H1 (cell line): ENCODE data around the gene CMC1. TPM values are rescaled to one million over a fixed set of nuclear protein-coding genes. Genes with fewer than 3 reads are reported as not detected.

Experiments used
- CTCF ChIA-PET: fragments of 300-600 bp; sonication (Branson Sonifier 250); formaldehyde crosslinking; loops from one replicate; lab custom pipeline; 2021; ENCODE audit not compliant: partially characterized antibody; lab: Charles Lee
- POLR2A ChIA-PET: fragments of 300-600 bp; sonication (Branson Sonifier 250); formaldehyde crosslinking; loops from one replicate; lab custom pipeline; 2021; ENCODE audit warnings: inconsistent platforms; ENCODE audit not compliant: partially characterized antibody; lab: Charles Lee
- DNase-seq, 2 experiments: peaks; one replicate each; pipeline versions ENCODE4 v3.0.0 to v3.0.0-alpha.2; 2010 to 2022; ENCODE audit warnings: low spot score in 2 of 2, low read depth in 1 of 2, mixed read lengths in 1 of 2
- FAIRE-seq: peaks from 2 replicates; lab custom pipeline; 2011; peaks lifted over from hg19 to GRCh38; lab: Jason Lieb, UNC
- H2AFZ ChIP-seq: 2 replicates; pipeline ENCODE4 v1.8.1; 2012; ENCODE audit warnings: low read length, inconsistent platforms
- H2AK5ac ChIP-seq: 2 replicates; pipeline ENCODE4 v1.6.1; 2013; ENCODE audit warnings: low read depth, low read length
- H2BK120ac ChIP-seq: replicated peaks from 2 replicates; pipeline ENCODE3; 2013; ENCODE audit warnings: low read depth, low read length, inconsistent platforms
- H2BK12ac ChIP-seq: 2 replicates; pipeline ENCODE4 v1.6.1; 2013; ENCODE audit warnings: low read depth, low read length
- H2BK15ac ChIP-seq: 2 replicates; pipeline ENCODE4 v1.6.1; 2013; ENCODE audit warnings: low read length
- H2BK20ac ChIP-seq: 2 replicates; pipeline ENCODE4 v1.6.1; 2013; ENCODE audit warnings: low read length
- H2BK5ac ChIP-seq: 2 replicates; pipeline ENCODE4 v1.6.1; 2013; ENCODE audit warnings: low read depth, low read length
- H3K14ac ChIP-seq: 2 replicates; pipeline ENCODE4 v1.6.1; 2013; ENCODE audit warnings: inconsistent platforms; ENCODE audit not compliant: insufficient read length
- H3K18ac ChIP-seq: 2 replicates; pipeline ENCODE4 v1.6.1; 2013; ENCODE audit warnings: low read length; ENCODE audit errors: extremely low read depth
- H3K23ac ChIP-seq: 2 replicates; pipeline ENCODE4 v1.6.1; 2013; ENCODE audit warnings: inconsistent platforms; ENCODE audit not compliant: insufficient read length
- H3K23me2 ChIP-seq: 2 replicates; pipeline ENCODE4 v1.6.1; 2013; ENCODE audit warnings: low read depth, low read length
- H3K27ac ChIP-seq: 2 replicates; pipeline ENCODE4 v1.6.1; 2011; ENCODE audit warnings: low read depth, low read length, inconsistent platforms
- H3K27me3 ChIP-seq, 4 experiments: replicated peaks in 1 of 4; 1 replicate in 1 of 4; 2 replicates in 3 of 4; pipeline versions ENCODE4 v1.6.1 to v1.8.1; 2011 to 2013; ENCODE audit warnings: low read length in 3 of 4, mild to moderate bottlenecking in 3 of 4, inconsistent platforms in 2 of 4, mixed read lengths in 2 of 4, moderate library complexity in 1 of 4; ENCODE audit not compliant: control insufficient read depth in 3 of 4, insufficient read depth in 3 of 4; ENCODE audit errors: extremely low read depth in 1 of 4
- H3K36me3 ChIP-seq, 4 experiments: 2 replicates each; pipeline versions ENCODE4 v1.6.1 to v1.8.1; 2011 to 2013; ENCODE audit warnings: mild to moderate bottlenecking in 4 of 4, low read length in 3 of 4, moderate library complexity in 2 of 4, control low read depth in 1 of 4, inconsistent platforms in 1 of 4; ENCODE audit not compliant: insufficient read depth in 4 of 4, control insufficient read depth in 2 of 4
- H3K4ac ChIP-seq: replicated peaks from 2 replicates; pipeline ENCODE3; 2013; ENCODE audit warnings: low read length, low read depth, mixed read lengths, inconsistent platforms; ENCODE audit not compliant: insufficient read length
- H3K4me1 ChIP-seq, 4 experiments: replicated peaks in 1 of 4; 1 replicate in 1 of 4; 2 replicates in 3 of 4; pipeline versions ENCODE4 v1.6.1 to v1.8.1; 2011 to 2013; ENCODE audit warnings: low read length in 3 of 4, inconsistent platforms in 2 of 4, mixed read lengths in 1 of 4; ENCODE audit not compliant: insufficient read depth in 4 of 4, control insufficient read depth in 3 of 4
- H3K4me2 ChIP-seq, 2 experiments: 2 replicates each; pipeline versions ENCODE4 v1.6.1 to v1.8.1; 2011 to 2013; ENCODE audit warnings: low read depth in 2 of 2, low read length in 2 of 2, control low read depth in 1 of 2, inconsistent platforms in 1 of 2, mild to moderate bottlenecking in 1 of 2; ENCODE audit not compliant: insufficient read depth in 1 of 2
- H3K4me3 ChIP-seq, 4 experiments: fragments of 200-600, 300-600 bp in 1 of 4; sonication (generic), shearing (Covaris generic), sonication (Bioruptor Twin) in 1 of 4; 2 replicates each; pipeline versions ENCODE4 v1.5.1 to v1.8.1; 2011 to 2016; ENCODE audit warnings: low read length in 4 of 4, low read depth in 3 of 4, control low read depth in 2 of 4, inconsistent platforms in 2 of 4, mild to moderate bottlenecking in 2 of 4, mixed read lengths in 1 of 4, moderate library complexity in 1 of 4; ENCODE audit not compliant: insufficient read depth in 2 of 4; ENCODE audit errors: extremely low read depth in 1 of 4
- H3K56ac ChIP-seq: replicated peaks from 2 replicates; pipeline ENCODE3; 2013; ENCODE audit warnings: low read depth, mild to moderate bottlenecking, mixed read lengths, low read length, inconsistent platforms; ENCODE audit not compliant: insufficient read length
- H3K79me1 ChIP-seq: 2 replicates; pipeline ENCODE4 v1.6.1; 2013; ENCODE audit warnings: low read depth, low read length, control low read depth
- H3K79me2 ChIP-seq, 2 experiments: 2 replicates each; pipeline versions ENCODE4 v1.6.1 to v1.8.1; 2012 to 2013; ENCODE audit warnings: low read length in 2 of 2, mild to moderate bottlenecking in 2 of 2, inconsistent platforms in 1 of 2; ENCODE audit not compliant: insufficient read depth in 2 of 2, control insufficient read depth in 1 of 2
- H3K9ac ChIP-seq, 4 experiments: replicated peaks in 1 of 4; 1 replicate in 1 of 4; 2 replicates in 3 of 4; pipeline versions ENCODE4 v1.6.1 to v1.8.1; 2011 to 2013; ENCODE audit warnings: low read depth in 3 of 4, low read length in 3 of 4, control low read depth in 2 of 4, mild to moderate bottlenecking in 2 of 4, moderate library complexity in 2 of 4, inconsistent platforms in 1 of 4; ENCODE audit errors: extremely low read depth in 1 of 4
- H3K9me3 ChIP-seq, 2 experiments: 2 replicates each; pipeline versions ENCODE4 v1.6.1 to v1.8.1; 2012 to 2013; ENCODE audit warnings: mild to moderate bottlenecking in 2 of 2, moderate library complexity in 2 of 2, control low read depth in 1 of 2, inconsistent platforms in 1 of 2, low read depth in 1 of 2, low read length in 1 of 2, mixed read lengths in 1 of 2; ENCODE audit not compliant: insufficient read depth in 2 of 2
- H4K20me1 ChIP-seq, 2 experiments: replicated peaks in 1 of 2; 2 replicates each; pipeline versions ENCODE3 to v1.8.1; 2011 to 2013; ENCODE audit warnings: inconsistent platforms in 2 of 2, low read length in 2 of 2, mild to moderate bottlenecking in 1 of 2; ENCODE audit not compliant: insufficient read depth in 2 of 2, control insufficient read depth in 1 of 2
- H4K5ac ChIP-seq: 2 replicates; pipeline ENCODE4 v1.6.1; 2013; ENCODE audit warnings: low read length, low read depth, mixed read lengths, inconsistent platforms; ENCODE audit not compliant: insufficient read length
- H4K8ac ChIP-seq: 2 replicates; pipeline ENCODE4 v1.8.0; 2013; ENCODE audit warnings: mild to moderate bottlenecking, moderate library complexity, low read length, inconsistent platforms; ENCODE audit not compliant: insufficient read depth; ENCODE audit errors: extremely low read depth
- H4K91ac ChIP-seq: replicated peaks from 2 replicates; pipeline ENCODE3; 2013; ENCODE audit warnings: low read length, mixed read lengths, inconsistent platforms; ENCODE audit not compliant: insufficient read length
- SIRT6 ChIP-seq: IDR thresholded peaks from one replicate; pipeline ENCODE4 v1.7.1; 2012; ENCODE audit warnings: low read length, inconsistent platforms
- polyA plus RNA-seq, 7 experiments: library from polyadenylated mRNA; depleted of rRNA in 3 of 7; stranded (reverse) in 5 of 7; unstranded in 2 of 7; fragments of >200 nt in 5 of 7; fragments of 200-250 nt in 2 of 7; gene quantifications; 1 replicate in 5 of 7; 2 replicates in 1 of 7; 4 replicates in 1 of 7; pipeline versions ENCODE4 v1.2.1 to v1.2.3, GENCODE V29; 2011 to 2013; ENCODE audit warnings: missing spikeins in 2 of 7, mixed read lengths in 2 of 7
- total RNA-seq: library from RNA; stranded (reverse); fragmentation: NEBNext Ultra II Directional; extraction: Animal tissue kit (Norgen Biotek cat#: 25700); gene quantifications from 2 replicates; pipeline ENCODE4 v1.2.1, GENCODE V29; 2021

The CMC1 gene
- total and polyA plus RNA-seq, 2 of the 8 experiments (the other 6 are each of a cell fraction or from before 2014, with no cell fraction given) = 11.4 to 19.4 TPM

DNA sequence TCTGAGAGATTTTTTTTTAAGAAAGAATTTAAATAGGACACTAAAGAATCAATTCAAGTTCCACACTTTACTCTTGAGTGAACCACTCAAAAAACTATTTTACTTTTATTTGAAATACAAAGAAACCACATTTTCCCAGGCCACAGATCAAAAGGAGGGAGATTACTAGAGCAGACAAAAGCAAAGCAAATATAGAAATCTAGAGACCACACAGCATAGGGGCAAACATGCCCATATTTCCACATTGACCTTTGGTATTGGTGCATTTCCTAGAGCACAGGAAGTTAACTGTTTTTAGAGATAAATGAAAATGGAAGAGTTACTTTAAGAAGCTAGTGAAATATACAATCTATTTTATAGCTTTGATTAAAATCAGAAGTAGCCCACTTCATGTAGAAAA, 79.6 kb downstream of the CMC1 start:
- no peak overlapping the region for H2AFZ ChIP-seq
- H2BK20ac ChIP-seq = no peak overlapping the region
- H4K8ac ChIP-seq = no peak overlapping the region
- ChIA-PET POLR2A (no interaction called here), CTCF (interaction anchor here (1.1 to 1.9 kb wide), 5 partner anchors 8 to 583 kb away, joined by 3 to 6 read pairs (median 3); no protein-coding TSS in a partner anchor)
- no peak overlapping the region for H3K4me3 ChIP-seq
- H3K14ac ChIP-seq = no peak overlapping the region
- no peak overlapping the region for H2BK5ac ChIP-seq
- H4K91ac ChIP-seq = no peak overlapping the region
- no peak overlapping the region for H3K4ac ChIP-seq
- no peaks in the 10 kb centered on the region for H3K79me2 ChIP-seq
- H3K27me3 ChIP-seq = no peaks in the 10 kb centered on the region
- no peak for DNase-seq
- H3K9me3 ChIP-seq = no peaks in the 10 kb centered on the region
- no peak overlapping the region for H2BK15ac ChIP-seq
- no peak overlapping the region for H4K5ac ChIP-seq
- H2BK12ac ChIP-seq = no peak overlapping the region
- H2AK5ac ChIP-seq = no peak overlapping the region
- H3K4me1 ChIP-seq = no peaks in the 10 kb centered on the region
- peaks cover 0 to 24% (median 0%) of the 10 kb centered on the region in 4 experiments; a peak in 3 of 8 replicates for H3K36me3 ChIP-seq
- H4K20me1 ChIP-seq = peaks cover 0 to under 1% of the 10 kb centered on the region in 2 experiments
- no peaks in the 10 kb centered on the region for H3K23me2 ChIP-seq
- H2BK120ac ChIP-seq = no peak overlapping the region
- no peak for TF ChIP-seq SIRT6
- H3K79me1 ChIP-seq = no peaks in the 10 kb centered on the region
- H3K27ac ChIP-seq = no peak overlapping the region
- H3K18ac ChIP-seq = no peak overlapping the region
- no peak overlapping the region; a peak in 1 of 7 replicates for H3K9ac ChIP-seq
- H3K4me2 ChIP-seq = no peak overlapping the region
- H3K23ac ChIP-seq = no peak overlapping the region
- H3K56ac ChIP-seq = no peak overlapping the region
- FAIRE-seq = no peak
